HG02884 (cell line): ENCODE data around the gene MAT2A.
"Not testable (repeated sequence)": the region's sequence is repeated elsewhere in the genome, so short reads cannot be mapped to it uniquely, and the experiment has no call there.

ENCODE experiments used
- ATAC-seq: cut with Tn5 transposase; IDR thresholded peaks from one replicate; pipeline ENCODE4 v1.9.1; 2021; ENCODE audit warnings: mild to moderate bottlenecking, moderate library complexity; ENCODE audit not compliant: unreplicated experiment

The MAT2A gene

GRCh38 chr2:85578243-85579180 lies 39.5 kb downstream of the MAT2A start:
- no peak for ATAC-seq

- ATAC-seq: no peak
Measured at GRCh38 chr2:85579266-85579935, 40.4 kb downstream of the MAT2A start.

- ATAC-seq: no peak
Measured at GRCh38 chr2:85580206-85580605, 41.2 kb downstream of the MAT2A start.

- no peak for ATAC-seq
Measured at GRCh38 chr2:85582492-85582891, 43.5 kb downstream of the MAT2A start.

- ATAC-seq: peak; percentile 12
Measured at GRCh38 chr2:85583667-85584353, 44.8 kb downstream of the MAT2A start.

GRCh38 chr2:85584354-85584856 lies 45.4 kb downstream of the MAT2A start, which contains the start of gene VAMP5:
TSS of gene VAMP5 (plus strand) at chr2:85584431. CDS start at chr2:85584491, 60 bp downstream.
- peak; percentile 41 for ATAC-seq

- peak; percentile 49 for ATAC-seq
Measured at GRCh38 chr2:85584857-85585780, 46.2 kb downstream of the MAT2A start.

GRCh38 chr2:85585781-85586105 lies 46.8 kb downstream of the MAT2A start:
- ATAC-seq: no peak

GRCh38 chr2:85588236-85588635 lies 49.3 kb downstream of the MAT2A start:
- ATAC-seq: no peak

GRCh38 chr2:85588645-85589044 lies 49.7 kb downstream of the MAT2A start:
- no peak for ATAC-seq

- ATAC-seq: no peak
Measured at GRCh38 chr2:85589181-85589580, 50.2 kb downstream of the MAT2A start.

GRCh38 chr2:85589982-85590791 lies 51.2 kb downstream of the MAT2A start:
- ATAC-seq: no peak

GRCh38 chr2:85590950-85591349 lies 52.0 kb downstream of the MAT2A start:
- ATAC-seq: no peak

- no peak for ATAC-seq
Measured at GRCh38 chr2:85591563-85591962, 52.6 kb downstream of the MAT2A start.

GRCh38 chr2:85592299-85592698 lies 53.3 kb downstream of the MAT2A start:
- not testable (repeated sequence) for ATAC-seq

- ATAC-seq: no peak
Measured at GRCh38 chr2:85593023-85593422, 54.1 kb downstream of the MAT2A start.
